OCI-M2 (cell line): ENCODE data around the gene GRIN1.
"Not testable (repeated sequence)": the region's sequence is repeated elsewhere in the genome, so short reads cannot be mapped to it uniquely, and the experiment has no call there.

Source experiments
- DNase-seq: peaks from one replicate; lab custom pipeline; 2025; ENCODE audit not compliant: unreplicated experiment; lab: John Stamatoyannopoulos, UW

GRIN1 gene

GRCh38 chr9:137111788-137112563, 27.0 kb upstream of the GRIN1 start:
- DNase-seq: no peak

DNA sequence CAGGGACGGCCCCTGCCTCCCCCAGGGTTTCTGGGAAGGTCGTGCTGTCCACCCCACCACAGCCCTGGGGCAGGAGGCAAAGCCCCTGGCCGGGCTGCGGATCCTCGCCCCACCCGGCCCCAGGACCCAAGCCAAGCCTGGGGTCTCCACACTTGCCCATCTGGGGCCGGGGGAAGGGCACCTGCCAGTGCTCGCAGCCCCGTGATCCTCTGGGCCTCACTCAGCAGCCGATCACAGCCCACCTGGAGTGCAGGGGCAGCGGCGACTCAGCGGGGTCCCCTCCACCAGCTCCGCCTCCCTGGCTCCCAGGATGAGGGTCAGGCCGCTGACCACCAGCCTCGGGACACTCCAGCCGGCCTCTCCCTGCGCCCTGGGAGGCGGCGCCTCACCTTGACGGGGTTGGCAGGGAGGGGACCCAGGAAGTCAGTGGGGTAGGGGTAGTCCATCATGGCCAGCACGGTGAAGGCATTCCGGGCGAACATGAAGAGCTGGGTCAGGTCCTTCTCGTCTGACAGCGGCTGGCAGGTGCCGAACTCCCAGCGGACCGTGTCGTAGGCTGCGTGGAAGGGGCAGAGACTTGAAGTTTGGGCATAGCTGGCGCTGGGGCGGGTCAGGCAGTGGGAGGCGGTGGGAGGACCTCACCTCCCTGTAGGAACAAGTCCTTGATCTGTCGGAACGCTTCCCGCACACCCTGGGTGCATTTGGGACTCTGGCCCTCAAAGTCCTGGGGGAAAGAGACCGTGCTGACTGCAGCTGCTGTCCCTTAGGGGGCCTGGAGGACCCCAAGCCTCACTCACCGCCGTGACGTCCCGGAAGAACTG, 26.2 kb upstream of the GRIN1 start:
- DNase-seq: no peak

DNA sequence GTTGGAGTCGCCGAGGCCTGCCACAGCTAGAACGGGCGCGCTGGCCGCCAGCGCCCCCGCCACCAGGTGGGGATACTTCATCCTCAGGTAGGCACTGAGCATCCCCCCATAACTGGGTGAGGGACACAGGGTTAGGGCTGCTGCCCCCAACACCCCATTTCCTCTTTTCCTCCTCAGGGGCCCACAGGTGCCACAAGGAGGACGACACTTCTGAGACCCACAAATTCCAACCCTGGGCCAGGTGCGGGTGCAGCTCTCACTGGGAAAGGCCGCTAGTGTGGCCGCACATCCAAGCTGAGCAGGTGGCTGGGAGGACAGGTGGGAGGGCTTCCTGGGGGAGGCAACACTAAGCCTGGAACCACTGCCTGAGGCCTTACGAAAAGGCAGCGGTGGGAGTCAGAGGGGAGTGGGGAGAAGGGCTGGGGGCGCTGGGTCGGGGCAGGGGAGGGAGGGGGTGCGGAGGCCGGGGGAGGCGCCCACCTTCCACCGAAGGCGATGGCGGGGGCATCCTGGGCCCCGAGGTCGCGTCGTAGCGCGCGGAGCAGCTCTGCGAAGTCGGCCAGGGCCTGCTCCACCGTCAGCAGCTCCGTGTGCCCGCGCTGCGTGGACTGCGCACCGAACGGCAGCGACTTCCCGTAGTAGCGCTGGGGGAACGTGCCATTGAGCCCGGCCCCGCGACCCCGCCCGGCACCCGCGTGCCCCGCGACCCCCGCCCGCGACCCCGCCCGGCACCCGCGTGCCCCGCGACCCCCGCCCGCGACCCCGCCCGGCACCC, 25.4 kb upstream of the GRIN1 start:
- DNase-seq: no peak

DNA sequence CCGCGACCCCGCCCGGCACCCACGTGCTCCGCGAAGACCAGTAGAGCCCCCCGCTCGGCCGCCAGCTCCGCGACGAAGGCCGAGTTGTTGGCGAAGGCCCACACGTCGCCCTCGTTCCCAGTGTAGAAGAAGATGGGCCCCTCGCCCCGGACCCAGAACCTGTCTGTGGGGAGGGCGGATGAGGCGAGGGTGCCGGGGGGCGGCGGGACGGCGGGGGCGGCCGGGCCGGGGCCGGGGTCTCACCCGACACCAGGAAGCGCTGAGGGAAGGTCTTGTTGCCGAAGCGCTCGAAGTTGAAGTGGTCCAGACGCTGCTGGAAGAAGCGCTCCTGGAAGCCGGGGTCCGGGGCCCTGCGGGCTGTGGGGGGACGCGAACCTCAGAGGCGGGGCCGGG, 24.7 kb upstream of the GRIN1 start:
- DNase-seq: no peak

DNA sequence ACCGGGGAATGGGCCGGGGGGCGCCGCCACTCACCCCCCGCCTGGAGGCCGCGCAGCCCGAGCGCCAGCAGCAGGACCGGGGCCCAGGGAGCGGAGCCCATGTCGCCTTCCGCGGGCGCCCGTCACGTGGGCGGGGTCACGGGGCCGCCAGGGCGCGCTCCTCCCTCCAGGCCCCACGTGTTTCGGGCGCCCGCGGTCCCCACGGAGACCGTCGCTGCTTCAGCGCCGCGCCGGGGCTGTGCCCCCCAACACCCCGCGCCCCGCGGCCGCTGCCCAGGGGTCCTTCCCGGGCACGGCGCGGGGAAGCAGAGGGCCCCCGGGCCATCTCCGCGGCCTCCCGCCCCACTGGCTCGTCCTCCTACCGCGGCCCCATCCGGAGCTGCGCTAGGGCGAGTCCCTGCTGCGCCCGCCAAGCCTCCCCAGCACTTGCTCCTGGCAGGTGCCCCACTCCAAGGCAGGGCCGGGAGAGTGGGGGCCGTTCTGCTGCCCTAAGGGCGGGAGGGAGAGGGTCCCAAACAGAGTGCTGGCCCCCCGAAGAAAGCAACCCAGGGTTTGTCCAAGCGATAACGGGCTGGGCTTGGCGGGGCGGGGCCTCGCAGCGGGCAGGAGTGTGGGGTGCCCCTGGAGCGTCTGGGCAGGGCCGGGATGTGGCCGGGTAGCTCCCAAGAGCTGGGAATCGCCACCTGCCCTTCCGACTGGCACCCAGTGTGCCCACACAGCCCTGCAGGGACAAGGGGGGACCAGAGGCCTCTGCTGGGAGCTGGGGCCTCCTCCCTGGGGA, 24.2 kb upstream of the GRIN1 start, which contains the start of gene DPP7:
TSS of gene DPP7 (minus strand) at position 121 of the 781 bp plus-strand sequence. CDS start at position 101, 20 bp downstream.
- DNase-seq: peak; percentile 0

- no peak for DNase-seq
These were observed 23.4 kb upstream of the GRIN1 start for GRCh38 chr9:137115394-137116026.

DNA sequence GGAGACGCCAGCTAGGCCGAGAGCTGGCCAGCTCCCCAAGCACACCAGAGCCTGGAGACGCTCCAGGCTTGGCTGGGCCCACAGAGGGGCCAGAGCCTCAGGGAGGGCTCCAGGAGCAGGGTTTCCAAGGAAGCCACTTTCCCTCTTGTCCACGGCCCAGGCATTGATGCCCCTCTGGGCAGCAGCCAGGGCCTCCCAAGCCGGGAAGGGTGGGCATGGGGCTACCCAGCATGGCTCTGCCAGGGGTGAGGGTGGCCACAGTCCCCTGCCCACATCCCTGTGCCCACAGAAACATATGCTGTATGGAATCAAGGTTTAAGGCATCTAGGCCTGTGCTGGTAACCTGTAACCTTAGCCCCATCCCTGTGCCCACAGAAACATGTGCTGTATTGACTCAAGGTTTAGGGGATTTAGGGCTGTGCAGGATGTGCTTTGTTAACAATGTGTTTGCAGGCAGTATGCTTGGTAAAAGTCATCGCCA, 22.9 kb upstream of the GRIN1 start:
- DNase-seq: no peak

GRCh38 chr9:137116728-137117127, 22.2 kb upstream of the GRIN1 start:
- peak; percentile 6 for DNase-seq

- no peak for DNase-seq
These were observed 21.7 kb upstream of the GRIN1 start for GRCh38 chr9:137117269-137117731.

- not testable (repeated sequence) for DNase-seq
These were observed 20.8 kb upstream of the GRIN1 start for GRCh38 chr9:137118092-137118603.

DNA sequence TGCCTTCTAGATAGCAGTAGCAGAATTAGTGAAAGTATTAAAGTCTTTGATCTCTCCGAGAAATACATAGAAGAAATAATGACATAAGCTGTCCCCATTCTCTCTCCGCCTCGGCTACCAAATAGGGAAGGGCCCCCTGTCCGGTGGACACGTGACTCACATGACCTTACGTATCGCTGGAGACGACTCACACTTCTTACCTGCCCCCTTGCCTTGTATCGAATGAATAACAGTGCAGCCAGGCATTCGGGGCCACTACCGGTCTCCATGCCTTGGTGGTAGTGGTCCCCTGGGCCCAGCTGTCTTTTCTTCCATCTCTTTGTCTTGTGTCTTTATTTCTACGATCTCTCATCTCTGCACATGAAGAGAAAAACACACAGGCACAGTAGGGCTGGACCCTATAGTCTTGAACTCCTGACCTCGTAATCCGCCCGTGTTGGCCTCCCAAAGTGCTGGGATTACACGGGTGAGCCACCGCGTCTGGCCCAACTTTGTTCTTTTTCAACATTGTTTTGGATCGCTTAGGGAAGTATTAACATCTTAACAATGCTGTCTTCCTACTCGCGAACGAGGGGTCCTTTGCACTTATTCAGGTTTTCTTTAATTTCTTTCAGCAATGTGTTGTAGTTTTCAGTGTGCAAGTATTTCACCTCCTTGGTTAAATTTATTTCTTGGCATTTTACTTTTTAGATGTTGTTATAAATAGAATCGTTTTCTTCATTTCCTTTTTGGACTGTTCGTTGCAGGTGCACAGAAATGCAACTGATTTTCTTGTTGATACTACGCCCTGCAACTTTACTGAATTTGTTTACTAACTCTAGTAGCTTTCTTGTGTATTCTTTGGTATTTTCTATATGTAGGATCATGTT, 16.8 kb upstream of the GRIN1 start:
- DNase-seq: not testable (repeated sequence)

DNA sequence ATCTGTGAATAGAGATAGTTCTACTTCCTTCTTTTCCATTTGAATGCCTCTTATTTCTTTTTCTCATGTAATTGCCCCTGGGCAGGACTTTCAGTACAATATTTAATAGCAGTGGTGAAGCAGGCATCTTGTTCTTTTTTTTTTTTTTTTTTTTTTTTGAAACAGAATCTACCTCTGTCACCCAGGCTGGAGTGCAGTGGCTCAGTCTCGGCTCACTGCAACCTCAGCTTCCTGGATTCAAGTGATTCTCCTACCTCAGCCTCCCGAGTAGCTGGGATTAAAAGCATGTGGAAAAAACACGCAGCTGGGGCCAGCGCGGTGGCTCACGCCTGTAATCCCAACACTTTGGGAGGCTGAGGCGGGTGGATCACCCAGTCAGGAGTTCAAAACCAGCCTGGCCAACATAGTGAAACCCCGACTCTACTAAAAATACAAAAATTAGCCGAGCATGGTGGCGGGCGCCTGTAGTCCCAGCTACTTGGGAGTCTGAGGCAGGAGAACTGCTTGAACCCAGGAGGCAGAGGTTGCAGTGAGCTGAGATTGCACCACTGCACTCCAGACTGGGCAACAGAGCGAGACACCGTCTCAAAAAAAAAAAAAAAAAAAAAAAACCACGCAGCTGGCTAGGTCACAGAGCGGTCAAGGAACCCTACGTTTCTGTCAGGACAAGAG, 16.0 kb upstream of the GRIN1 start:
- DNase-seq: not testable (repeated sequence)

DNA sequence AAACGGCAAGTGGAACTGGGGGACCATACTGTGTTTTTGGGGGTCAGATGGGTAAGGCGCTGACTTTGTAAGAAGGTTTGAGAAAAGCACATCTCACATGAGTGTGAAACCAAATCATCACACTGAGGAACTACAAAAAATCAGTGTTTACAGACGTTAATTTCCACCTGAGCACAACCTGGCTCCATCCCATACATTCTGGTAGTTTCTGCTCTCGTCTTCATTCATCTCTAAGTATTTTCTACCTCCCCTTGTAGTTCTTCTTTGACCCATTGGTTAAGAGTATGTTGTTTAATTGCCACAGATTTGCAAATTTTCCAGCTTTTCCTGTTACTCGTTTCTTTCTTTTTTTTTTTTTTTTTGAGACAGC, 15.5 kb upstream of the GRIN1 start:
- no peak for DNase-seq

DNA sequence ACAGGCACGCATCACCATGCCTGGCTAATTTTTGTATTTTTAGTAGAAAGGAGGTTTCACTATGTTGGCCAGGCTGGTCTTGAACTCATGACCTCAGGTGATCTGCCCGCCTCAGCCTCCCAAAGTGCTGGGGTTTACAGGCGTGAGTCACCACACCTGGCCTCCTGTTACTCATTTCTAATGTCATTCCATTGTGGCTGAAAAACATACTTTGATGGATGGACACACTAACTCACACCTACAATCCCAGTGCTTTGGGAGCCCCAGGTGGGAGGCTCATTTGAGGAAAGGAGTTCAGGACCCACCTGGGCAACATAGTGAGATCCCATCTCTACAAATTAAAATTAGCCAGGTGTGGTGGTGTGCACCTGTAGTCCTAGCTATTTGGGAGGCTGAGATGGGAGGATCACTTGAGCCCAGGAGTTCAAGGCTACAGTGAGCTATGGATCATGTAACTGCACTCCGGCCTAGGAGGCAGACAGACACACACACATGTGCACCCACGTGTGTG, 14.9 kb upstream of the GRIN1 start:
- not testable (repeated sequence) for DNase-seq

- no peak for DNase-seq
These were observed 12.2 kb upstream of the GRIN1 start for GRCh38 chr9:137126786-137127185.

GRCh38 chr9:137127301-137128157, 11.4 kb upstream of the GRIN1 start:
- DNase-seq: peak; percentile 43
